ENCODE results near the gene DLG2. TPM values are rescaled to one million over a fixed set of nuclear protein-coding genes. Genes with fewer than 3 reads are reported as not detected.

DLG2 gene
- total and polyA plus RNA-seq, 2 of the 8 experiments (the other 6 are each of a cell fraction or from before 2014, with no cell fraction given), result 1.7 to 14.3 TPM

DNA sequence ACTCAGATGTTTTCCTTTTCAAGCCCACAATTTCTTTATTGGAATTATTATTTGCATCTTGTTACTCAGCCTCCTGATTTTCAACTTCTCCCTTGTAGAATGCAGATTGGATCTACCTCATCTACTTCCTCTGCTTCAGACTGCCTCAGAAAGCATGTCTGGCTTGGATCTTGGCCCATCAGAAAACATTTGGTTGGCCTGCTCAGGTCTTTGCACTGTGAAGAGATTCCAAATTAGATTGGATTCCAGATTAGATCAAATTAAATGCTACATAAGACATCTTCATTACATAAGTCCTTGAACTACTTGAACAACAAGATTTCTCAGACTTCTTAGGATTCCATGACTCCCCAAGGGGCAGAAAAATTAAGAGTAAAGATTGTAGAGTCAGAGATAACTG lies 358.0 kb downstream of the DLG2 start:
- Histone ChIP-seq H3K4me1 (replicated peaks in 1 of 4; ENCODE audit: control insufficient read depth in 3 of 4, insufficient read depth in 4 of 4, low read length in 3 of 4) (peaks cover 0 to 3% (median 0%) of the 10 kb centered on the region in 4 experiments; a peak in 2 of 7 replicates), H4K20me1 (replicated peaks in 1 of 2; ENCODE audit: control insufficient read depth in 1 of 2, insufficient read depth in 2 of 2, low read length in 2 of 2) (no peaks in the 10 kb centered on the region), H4K91ac (replicated peaks; ENCODE audit: insufficient read length, low read length) (no peak overlapping the region), H2BK5ac (ENCODE audit: low read depth, low read length) (no peak overlapping the region), H2BK20ac (ENCODE audit: low read length) (no peak overlapping the region), H3K9ac (replicated peaks in 1 of 4; ENCODE audit: extremely low read depth in 1 of 4, low read depth in 3 of 4, low read length in 3 of 4) (no peak overlapping the region), H3K36me3 (ENCODE audit: control insufficient read depth in 2 of 4, insufficient read depth in 4 of 4, low read length in 3 of 4) (no peaks in the 10 kb centered on the region), H4K5ac (ENCODE audit: insufficient read length, low read depth, low read length) (no peak overlapping the region), H2AK5ac (ENCODE audit: low read depth, low read length) (no peak overlapping the region), H3K4ac (replicated peaks; ENCODE audit: insufficient read length, low read depth, low read length) (no peak overlapping the region), H3K4me3 (ENCODE audit: extremely low read depth in 1 of 4, insufficient read depth in 2 of 4, low read depth in 3 of 4, low read length in 4 of 4) (no peak overlapping the region), H3K56ac (replicated peaks; ENCODE audit: insufficient read length, low read depth, low read length) (no peak overlapping the region), H4K8ac (ENCODE audit: extremely low read depth, insufficient read depth, low read length) (no peak overlapping the region), H3K18ac (ENCODE audit: extremely low read depth, low read length) (no peak overlapping the region), H3K79me1 (ENCODE audit: low read depth, low read length) (no peaks in the 10 kb centered on the region), H3K23ac (ENCODE audit: insufficient read length) (no peak overlapping the region), H2AFZ (ENCODE audit: low read length) (no peak overlapping the region), H3K27me3 (replicated peaks in 1 of 4; ENCODE audit: control insufficient read depth in 3 of 4, extremely low read depth in 1 of 4, insufficient read depth in 3 of 4, low read length in 3 of 4) (no peaks in the 10 kb centered on the region), H2BK120ac (replicated peaks; ENCODE audit: low read depth, low read length) (no peak overlapping the region), H2BK15ac (ENCODE audit: low read length) (no peak overlapping the region), H3K79me2 (ENCODE audit: control insufficient read depth in 1 of 2, insufficient read depth in 2 of 2, low read length in 2 of 2) (no peaks in the 10 kb centered on the region), H3K14ac (ENCODE audit: insufficient read length) (no peak overlapping the region), H3K23me2 (ENCODE audit: low read depth, low read length) (no peaks in the 10 kb centered on the region), H3K27ac (ENCODE audit: low read depth, low read length) (no peak overlapping the region), H3K9me3 (ENCODE audit: insufficient read depth in 2 of 2, low read depth in 1 of 2, low read length in 1 of 2) (peaks cover 0 to 3% of the 10 kb centered on the region in 2 experiments; a peak in 1 of 4 replicates), H2BK12ac (ENCODE audit: low read depth, low read length) (no peak overlapping the region), H3K4me2 (ENCODE audit: insufficient read depth in 1 of 2, low read depth in 2 of 2, low read length in 2 of 2) (no peak overlapping the region)
- no peak for DNase-seq (ENCODE audit: low read depth in 1 of 2, low spot score in 2 of 2)
- FAIRE-seq, result no peak
- CTCF ChIA-PET (ENCODE audit: partially characterized antibody), result no interaction called here
- POLR2A ChIA-PET (ENCODE audit: partially characterized antibody), result interaction anchor here (0.8 kb wide), 1 partner anchor 12 kb away, joined by 3 read pairs; no protein-coding TSS in a partner anchor
- TF ChIP-seq CHD2 (IDR thresholded peaks at IDR 0.05; ENCODE audit: low read length) (no peak), SAP30 (IDR thresholded peaks at IDR 0.05; ENCODE audit: insufficient read depth, insufficient replicate concordance, low read length) (no peak), JUND (IDR thresholded peaks at IDR 0.05; ENCODE audit: low read length) (no peak), SIX5 (IDR thresholded peaks at IDR 0.05; ENCODE audit: low read depth, low read length) (no peak), YY1 (IDR thresholded peaks at IDR 0.05; ENCODE audit: low read depth, low read length) (no peak), JUN (IDR thresholded peaks at IDR 0.05; ENCODE audit: low read depth, low read length) (no peak), RNF2 (IDR thresholded peaks at IDR 0.05; ENCODE audit: borderline replicate concordance, low read depth, low read length, missing control alignments, poor library complexity, severe bottlenecking) (no peak), TAF7 (optimal IDR thresholded peaks at IDR 0.05; ENCODE audit: borderline replicate concordance, low read depth, low read length) (no peak), CHD1 (IDR thresholded peaks at IDR 0.05; ENCODE audit: low read depth, low read length) (no peak), ASH2L (IDR thresholded peaks at IDR 0.05; ENCODE audit: low read length) (no peak), SIRT6 (IDR thresholded peaks at IDR 0.05; ENCODE audit: low read length) (no peak), SP4 (IDR thresholded peaks at IDR 0.05; ENCODE audit: low read length) (no peak), HDAC6 (IDR thresholded peaks at IDR 0.05; ENCODE audit: low read depth, low read length) (no peak)
- TF ChIP-seq, protein P1, sequence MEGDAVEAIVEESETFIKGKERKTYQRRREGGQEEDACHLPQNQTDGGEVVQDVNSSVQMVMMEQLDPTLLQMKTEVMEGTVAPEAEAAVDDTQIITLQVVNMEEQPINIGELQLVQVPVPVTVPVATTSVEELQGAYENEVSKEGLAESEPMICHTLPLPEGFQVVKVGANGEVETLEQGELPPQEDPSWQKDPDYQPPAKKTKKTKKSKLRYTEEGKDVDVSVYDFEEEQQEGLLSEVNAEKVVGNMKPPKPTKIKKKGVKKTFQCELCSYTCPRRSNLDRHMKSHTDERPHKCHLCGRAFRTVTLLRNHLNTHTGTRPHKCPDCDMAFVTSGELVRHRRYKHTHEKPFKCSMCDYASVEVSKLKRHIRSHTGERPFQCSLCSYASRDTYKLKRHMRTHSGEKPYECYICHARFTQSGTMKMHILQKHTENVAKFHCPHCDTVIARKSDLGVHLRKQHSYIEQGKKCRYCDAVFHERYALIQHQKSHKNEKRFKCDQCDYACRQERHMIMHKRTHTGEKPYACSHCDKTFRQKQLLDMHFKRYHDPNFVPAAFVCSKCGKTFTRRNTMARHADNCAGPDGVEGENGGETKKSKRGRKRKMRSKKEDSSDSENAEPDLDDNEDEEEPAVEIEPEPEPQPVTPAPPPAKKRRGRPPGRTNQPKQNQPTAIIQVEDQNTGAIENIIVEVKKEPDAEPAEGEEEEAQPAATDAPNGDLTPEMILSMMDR (IDR thresholded peaks at IDR 0.05; ENCODE audit: control extremely low read depth in 1 of 3, insufficient read depth in 1 of 3, low read depth in 1 of 3, low read length in 3 of 3), result no peak
